ENCODE data around the gene GPSM3. TPM values are rescaled to one million over a fixed set of nuclear protein-coding genes. Genes with fewer than 3 reads are reported as not detected.
A peak's percentile ranks its signal among the peaks of the same experiment; 100 is the strongest.

Gene GPSM3
- total and polyA plus RNA-seq, 3 donors from 2014 or later = 5.4 to 11.3 (median 7.7) TPM

DNA sequence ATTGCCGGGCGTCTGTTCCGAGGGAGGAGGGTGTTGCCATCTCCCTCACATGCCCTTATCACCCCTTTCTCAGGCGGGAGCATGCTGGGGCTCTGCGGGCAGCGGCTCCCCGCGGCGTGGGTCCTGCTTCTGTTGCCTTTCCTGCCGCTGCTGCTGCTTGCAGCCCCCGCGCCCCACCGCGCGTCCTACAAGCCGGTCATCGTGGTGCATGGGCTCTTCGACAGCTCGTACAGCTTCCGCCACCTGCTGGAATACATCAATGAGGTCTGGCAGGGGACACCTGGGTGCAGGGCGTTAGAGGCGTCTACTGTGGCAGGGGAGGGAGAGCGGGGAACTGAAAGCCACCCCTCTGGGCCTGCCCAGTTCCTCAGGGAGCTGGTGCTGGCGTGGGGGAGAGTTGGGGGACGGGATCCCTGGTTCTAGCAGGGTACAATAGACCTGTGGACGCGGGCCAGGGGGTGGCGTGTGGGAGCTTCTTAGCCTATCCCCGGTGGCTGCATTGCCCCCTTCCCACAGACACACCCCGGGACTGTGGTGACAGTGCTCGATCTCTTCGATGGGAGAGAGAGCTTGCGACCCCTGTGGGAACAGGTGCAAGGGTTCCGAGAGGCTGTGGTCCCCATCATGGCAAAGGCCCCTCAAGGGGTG lies 37.8 kb downstream of the GPSM3 start:
- peak overlapping the region; percentile 53 to 90 for H3K4me3 ChIP-seq
- H3K4me1 ChIP-seq = peaks cover 27% of the 10 kb centered on the region
- peak; percentile 87 for DNase-seq
- H3K36me3 ChIP-seq (ENCODE audit: low read depth, missing control alignments) = no peaks in the 10 kb centered on the region
- peak overlapping the region; percentile 88 to 94 for H3K27ac ChIP-seq
- 2 to 4% methylated on average over 27 to 34 of the region's 34 CpGs for WGBS, 2 donors
- no peaks in the 10 kb centered on the region for H3K27me3 ChIP-seq
- TF ChIP-seq, protein P1, sequence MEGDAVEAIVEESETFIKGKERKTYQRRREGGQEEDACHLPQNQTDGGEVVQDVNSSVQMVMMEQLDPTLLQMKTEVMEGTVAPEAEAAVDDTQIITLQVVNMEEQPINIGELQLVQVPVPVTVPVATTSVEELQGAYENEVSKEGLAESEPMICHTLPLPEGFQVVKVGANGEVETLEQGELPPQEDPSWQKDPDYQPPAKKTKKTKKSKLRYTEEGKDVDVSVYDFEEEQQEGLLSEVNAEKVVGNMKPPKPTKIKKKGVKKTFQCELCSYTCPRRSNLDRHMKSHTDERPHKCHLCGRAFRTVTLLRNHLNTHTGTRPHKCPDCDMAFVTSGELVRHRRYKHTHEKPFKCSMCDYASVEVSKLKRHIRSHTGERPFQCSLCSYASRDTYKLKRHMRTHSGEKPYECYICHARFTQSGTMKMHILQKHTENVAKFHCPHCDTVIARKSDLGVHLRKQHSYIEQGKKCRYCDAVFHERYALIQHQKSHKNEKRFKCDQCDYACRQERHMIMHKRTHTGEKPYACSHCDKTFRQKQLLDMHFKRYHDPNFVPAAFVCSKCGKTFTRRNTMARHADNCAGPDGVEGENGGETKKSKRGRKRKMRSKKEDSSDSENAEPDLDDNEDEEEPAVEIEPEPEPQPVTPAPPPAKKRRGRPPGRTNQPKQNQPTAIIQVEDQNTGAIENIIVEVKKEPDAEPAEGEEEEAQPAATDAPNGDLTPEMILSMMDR (IDR thresholded peaks at IDR 0.05) = peak; percentile 41 to 75 (median 53)
- TF ChIP-seq POLR2A (IDR thresholded peaks at IDR 0.05) = no peak
- intact Hi-C loops (cut with DNase I; ENCODE audit: low total_unique reads) = no loop called here
- no peaks in the 10 kb centered on the region for H3K9me3 ChIP-seq

- TF ChIP-seq, protein P1 (IDR thresholded peaks at IDR 0.05) = peak in 1 of 3 experiments; percentile 11
- TF ChIP-seq POLR2A (IDR thresholded peaks at IDR 0.05) = peak; percentile 17
Observed at GRCh38 chr6:32153564-32154513, 38.6 kb downstream of the GPSM3 start, which contains the start of gene PPT2. Gene PPT2, plus strand, starts transcription at chr6:32154141. Its CDS starts 454 bp downstream, at chr6:32154595.

DNA sequence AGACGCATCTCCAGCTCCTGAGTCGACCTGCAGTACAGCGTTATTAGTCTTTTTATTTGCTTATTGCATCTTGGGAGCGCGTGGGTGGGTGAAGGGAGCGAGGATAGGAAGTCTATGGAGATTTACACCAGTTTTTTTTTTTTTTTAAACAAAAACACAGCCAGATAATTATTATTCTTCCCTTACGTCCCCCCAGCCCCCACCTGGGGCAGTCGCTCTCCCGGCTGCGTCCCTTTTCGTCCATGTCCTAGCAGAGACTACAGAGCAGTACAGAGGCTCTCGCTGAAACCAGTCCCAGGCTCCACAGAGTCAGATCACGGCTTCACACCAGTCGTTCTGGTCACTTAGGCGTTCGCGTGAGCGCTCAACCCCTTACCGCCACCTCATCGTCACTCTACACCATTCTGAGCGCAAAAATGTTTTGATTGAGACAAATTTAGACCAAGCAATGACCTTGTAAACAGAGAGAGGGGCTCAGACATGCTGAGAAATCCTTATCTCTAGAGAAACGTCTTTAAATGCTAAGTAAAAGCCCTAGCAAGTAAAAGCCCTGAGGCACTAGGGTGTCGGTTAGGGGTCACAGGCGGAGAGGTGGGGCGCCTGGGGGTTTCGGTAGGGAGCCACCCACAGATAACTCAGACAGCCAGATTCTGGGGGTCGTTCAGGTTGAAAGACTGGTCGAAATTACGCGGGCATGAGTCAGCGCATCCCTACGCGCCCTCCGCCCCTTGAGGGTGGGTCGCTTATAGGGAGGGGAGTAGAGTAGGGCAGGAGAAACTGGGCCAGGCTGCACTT lies 39.5 kb downstream of the GPSM3 start:
- Histone ChIP-seq H3K9me3 (no peaks in the 10 kb centered on the region), H3K27me3 (no peaks in the 10 kb centered on the region), H3K36me3 (ENCODE audit: low read depth, missing control alignments) (no peaks in the 10 kb centered on the region), H3K4me3 (peak overlapping the region; percentile 53 to 90), H3K27ac (peak overlapping the region; percentile 88 to 94), H3K4me1 (peaks cover 27% of the 10 kb centered on the region)
- DNase-seq = peak; percentile 53
- intact Hi-C loops (cut with DNase I; ENCODE audit: low total_unique reads) = no loop called here
- 4 to 11% methylated on average over 35 of the region's 35 CpGs for WGBS, 2 donors
- TF ChIP-seq, protein P1 (IDR thresholded peaks at IDR 0.05) = no peak
- no peak for TF ChIP-seq POLR2A (IDR thresholded peaks at IDR 0.05)

More at GRCh38 chr6:32153564-32154513, 38.6 kb downstream of the GPSM3 start, which contains the start of gene PPT2:
- peak within 1 kb of the TSS; percentile 53 to 90 for H3K4me3 ChIP-seq
- no peaks in the 10 kb centered on the region for H3K36me3 ChIP-seq (ENCODE audit: low read depth, missing control alignments)
- peak within 1 kb of the TSS; percentile 88 to 94 for H3K27ac ChIP-seq
- DNase-seq = peak; percentile 96
- no peaks in the 10 kb centered on the region for H3K9me3 ChIP-seq
- H3K27me3 ChIP-seq = no peaks in the 10 kb centered on the region
- WGBS, 2 donors = 0 to 1% methylated on average over 51 to 52 of the region's 52 CpGs
- intact Hi-C loops (cut with DNase I; ENCODE audit: low total_unique reads) = no loop called here
- peaks cover 27% of the 10 kb centered on the region for H3K4me1 ChIP-seq

DNA sequence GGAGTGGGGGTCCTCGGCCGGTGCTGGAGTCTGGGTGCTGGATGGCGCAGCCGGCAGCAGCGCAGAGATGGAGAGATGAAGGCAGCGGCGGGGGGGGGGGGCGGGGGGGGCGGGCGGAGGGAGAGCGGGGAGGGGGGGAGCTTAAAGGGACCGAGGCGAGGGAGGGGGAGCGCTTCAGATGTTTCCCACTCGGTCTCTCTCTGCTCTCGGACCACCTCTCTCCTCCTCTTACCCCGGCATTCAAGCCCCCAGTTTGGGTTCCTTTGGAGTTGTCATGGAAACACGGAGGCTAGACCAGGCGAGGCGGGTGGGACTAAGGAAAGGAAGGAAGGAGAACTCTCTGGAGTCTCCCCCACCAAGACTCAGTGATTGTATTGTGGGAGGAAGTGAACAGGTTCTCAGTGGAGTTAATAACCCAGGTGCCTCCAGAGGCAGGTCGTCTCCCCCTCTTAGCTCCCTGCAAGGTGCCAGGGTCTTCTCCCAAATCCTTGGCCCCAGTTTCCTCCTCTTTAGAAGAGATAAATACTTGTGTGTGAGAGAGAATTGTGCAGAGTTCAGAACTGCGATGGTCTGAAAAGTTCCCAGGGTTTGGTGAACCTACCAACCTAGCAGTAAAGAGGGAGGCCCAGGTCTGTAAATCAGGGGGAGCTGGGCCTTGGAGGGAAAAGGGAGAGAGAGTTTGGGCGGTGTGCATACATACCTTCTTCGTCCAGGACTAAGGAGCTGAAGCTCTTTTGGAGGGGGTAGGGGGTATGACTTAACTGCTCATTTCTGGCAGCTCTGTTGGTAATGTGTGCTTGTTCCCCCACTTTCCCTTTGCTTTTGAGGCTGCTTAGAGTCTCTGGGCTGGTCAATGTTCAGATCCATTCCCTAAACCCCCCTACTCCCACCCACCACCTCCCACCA lies 40.3 kb downstream of the GPSM3 start, which contains the start of gene PRRT1:
Gene PRRT1 (minus strand): TSS at position 77 of the 906 bp plus-strand sequence. CDS start 112 bp downstream, outside the sequence.
- DNase-seq = no peak
- H3K4me1 ChIP-seq = peaks cover 27% of the 10 kb centered on the region
- no peaks in the 10 kb centered on the region for H3K9me3 ChIP-seq
- H3K4me3 ChIP-seq = peak within 1 kb of the TSS; percentile 39 to 90
- TF ChIP-seq, protein P1 (IDR thresholded peaks at IDR 0.05) = no peak
- no peak for TF ChIP-seq POLR2A (IDR thresholded peaks at IDR 0.05)
- H3K27me3 ChIP-seq = no peaks in the 10 kb centered on the region
- H3K27ac ChIP-seq = peak within 1 kb of the TSS; percentile 88 to 94
- no peaks in the 10 kb centered on the region for H3K36me3 ChIP-seq (ENCODE audit: low read depth, missing control alignments)
- intact Hi-C loops (cut with DNase I; ENCODE audit: low total_unique reads) = no loop called here
- 4% methylated on average over 20 to 21 of the region's 24 CpGs for WGBS, 2 donors
